MV-4-11 (cell line): ENCODE results near the gene WBP11.
A peak's percentile ranks its signal among the peaks of the same experiment; 100 is the strongest.
"Not testable (repeated sequence)": the region's sequence is repeated elsewhere in the genome, so short reads cannot be mapped to it uniquely, and the experiment has no call there.

Source experiments
- DNase-seq: peaks from one replicate; lab custom pipeline; 2025; lab: John Stamatoyannopoulos, UW

Gene WBP11

DNA sequence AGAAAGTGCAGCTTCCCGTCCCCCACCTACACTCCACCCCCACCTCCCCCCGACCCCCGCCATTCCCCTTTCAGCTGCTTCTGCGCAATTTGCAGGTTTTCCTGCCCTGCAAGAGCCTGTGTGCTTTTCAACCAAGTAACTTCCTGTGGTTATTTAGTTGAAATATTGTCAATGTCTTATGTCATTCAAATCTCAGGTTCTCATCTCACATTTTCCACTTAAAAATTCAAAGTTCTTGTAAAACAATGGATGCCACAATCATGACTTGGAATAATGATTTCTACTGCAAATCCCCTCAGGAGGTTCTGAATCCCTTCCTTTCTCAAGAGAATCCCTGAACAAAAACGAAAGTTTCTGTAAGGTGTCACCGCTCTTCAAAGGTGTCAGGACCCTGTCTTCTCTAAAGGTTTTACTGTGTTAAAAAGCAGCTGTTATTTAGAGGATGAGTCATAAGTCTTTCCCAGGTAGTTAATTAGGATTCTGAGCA is 31.6 kb downstream of the WBP11 start:
- DNase-seq, result no peak

DNA sequence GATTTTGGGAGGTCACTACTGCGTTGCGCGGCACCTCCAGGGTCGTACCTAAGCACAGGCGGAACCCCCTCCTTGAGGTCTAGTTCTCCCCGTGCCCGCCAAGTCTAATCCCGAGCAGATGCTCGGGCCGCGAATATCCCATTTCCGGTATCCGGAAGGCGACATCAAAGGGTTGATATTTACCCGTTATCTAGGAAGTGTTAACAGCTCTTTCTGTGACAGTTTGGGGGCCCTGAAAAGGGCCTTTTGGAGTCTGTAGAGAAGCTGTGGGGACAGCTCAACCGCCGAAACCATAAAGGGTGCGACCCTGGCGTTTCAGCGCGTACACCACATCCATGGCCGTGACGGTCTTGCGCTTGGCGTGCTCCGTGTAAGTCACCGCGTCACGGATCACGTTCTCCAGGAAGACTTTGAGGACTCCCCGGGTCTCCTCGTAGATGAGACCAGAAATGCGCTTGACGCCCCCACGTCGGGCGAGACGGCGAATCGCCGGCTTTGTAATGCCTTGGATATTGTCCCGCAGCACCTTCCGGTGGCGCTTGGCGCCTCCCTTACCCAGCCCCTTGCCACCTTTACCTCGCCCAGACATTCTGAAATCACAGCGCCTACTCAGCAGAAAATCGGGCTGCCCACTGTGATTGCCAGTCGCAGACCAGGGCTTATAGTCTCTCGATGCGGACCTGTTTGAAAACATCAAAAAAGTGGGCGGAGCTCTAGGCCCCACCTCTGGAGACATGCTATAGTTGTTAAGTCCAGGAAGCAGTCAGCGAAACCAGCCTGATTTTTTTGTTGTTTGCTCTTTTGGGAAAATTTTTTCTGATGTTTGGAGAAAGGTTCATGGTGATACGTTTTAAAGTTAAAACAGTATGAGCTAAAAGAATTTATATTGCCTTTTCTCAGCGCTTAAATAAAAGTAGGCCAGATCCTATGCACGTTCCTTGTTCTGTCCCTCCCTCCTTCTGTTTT is 32.5 kb downstream of the WBP11 start:
- DNase-seq, result peak; percentile 92

DNA sequence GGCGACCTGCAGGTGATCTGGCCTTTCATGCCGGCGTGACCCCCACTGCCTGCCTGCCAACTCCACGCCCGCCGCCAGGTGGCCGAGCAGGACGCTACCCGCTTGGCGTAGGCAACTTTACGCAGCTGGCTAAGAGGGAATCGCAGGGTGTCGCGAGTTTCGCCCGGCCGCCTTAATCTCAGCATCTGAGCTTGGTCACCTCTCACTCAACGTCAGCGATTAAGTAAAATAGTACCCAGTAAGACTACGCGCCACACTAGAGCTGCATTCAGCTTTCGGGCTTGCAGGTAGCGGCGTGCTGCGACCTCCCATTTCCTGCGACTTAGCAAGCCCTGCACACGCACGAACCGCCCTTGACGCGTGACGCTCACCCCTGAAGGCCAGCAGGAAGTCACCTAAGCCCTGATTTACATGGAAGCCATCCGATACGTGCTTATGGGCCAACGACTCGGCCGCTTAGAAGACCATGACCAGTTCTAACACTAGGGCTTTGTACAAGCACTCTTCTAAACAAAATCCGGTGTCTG is 33.2 kb downstream of the WBP11 start:
- DNase-seq, result peak; percentile 79

DNA sequence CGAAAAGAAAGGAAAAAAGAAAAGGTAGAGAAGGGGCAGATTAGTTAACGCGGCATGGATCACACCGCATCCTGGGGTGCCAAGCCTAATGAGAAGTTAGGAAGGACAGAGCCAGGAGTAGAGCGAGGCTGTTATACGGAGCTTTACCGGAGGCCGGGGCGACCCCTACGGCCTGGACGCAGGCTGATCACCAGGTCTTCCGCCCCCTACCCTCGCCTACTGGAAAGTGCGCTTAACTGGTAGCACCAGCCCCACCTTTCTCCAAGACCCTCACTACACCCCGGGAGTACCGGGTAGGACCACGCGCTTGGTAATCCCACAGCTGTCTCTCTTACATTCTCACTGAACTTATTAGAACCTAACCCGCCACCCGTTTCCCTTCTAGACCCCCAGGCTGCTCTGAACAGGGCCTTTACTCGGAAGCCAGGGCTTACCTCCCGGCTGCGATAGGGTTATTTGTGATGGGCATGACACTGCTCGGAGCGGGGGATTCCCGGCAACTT is 33.8 kb downstream of the WBP11 start:
- no peak for DNase-seq

DNA sequence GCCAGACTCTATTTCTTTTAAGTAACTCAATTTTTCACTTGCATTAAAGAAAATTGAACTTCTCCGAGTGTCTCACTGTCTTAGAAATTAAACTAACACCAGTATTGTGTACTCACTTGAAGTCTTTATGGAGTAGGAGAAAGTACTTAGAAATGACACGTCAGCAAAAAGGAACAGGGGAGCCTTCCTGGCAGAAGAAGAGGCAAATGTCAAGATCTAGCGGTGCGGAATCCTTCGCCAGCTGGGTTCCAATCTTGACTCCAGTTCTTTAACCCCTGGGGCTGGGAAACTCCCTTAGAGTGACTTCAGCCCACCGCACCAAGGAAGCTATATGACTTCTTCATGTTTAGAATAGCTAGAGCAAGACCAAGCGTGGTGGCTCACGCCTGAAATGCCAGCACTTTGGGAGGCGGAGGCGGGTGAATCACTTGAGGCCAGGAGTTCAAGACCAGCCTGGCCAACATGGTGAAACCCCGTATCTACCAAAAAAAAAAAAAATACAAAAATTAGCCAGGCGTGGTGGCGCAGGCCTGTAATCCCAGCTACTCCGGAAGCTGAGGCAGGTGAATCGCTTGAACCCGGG is 34.4 kb downstream of the WBP11 start:
- DNase-seq, result no peak

DNA sequence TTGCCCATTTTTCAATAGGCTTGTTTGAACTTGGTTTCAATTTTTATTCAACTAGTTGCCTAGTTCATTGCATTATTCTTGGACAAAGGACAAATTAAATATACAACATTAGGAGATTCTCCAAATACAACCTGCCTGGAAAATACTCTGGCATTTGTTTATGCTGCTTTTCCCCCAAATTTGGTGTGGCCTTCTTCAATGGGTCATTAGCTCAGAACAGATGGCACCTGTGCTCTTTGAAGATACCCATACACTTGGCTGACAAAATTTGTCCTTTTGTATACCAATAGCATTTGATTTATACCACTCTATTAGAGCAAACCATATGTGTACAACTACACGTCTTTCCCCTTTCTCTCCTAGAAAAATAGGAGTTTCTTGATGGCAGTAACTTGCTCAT is 35.7 kb downstream of the WBP11 start:
- no peak for DNase-seq

DNA sequence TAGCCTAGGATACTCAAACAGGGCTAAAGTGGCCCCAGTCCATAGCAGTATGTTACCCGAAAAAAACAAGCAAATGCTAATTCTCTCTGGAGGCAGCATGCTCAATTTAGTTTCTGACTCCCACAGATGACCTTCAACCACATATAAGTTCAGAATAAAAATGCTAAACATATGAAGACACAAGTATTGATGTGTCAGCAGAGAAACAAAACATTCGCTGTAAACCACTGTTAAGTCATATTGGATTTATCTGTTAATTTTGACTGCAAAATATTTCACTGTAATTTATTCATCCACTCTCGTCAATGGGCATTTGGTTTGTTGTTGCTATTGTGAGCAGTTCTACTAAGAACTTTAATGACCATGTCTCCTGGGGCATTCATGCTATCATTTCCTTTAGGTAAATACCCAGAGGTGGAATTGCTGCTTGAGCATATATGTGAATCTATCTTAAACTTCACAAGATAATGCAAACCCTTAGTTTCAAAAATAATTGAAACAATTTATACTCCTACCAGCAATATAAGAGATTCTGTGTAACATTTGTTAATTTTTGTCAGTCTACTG is 36.5 kb downstream of the WBP11 start:
- DNase-seq, result no peak

DNA sequence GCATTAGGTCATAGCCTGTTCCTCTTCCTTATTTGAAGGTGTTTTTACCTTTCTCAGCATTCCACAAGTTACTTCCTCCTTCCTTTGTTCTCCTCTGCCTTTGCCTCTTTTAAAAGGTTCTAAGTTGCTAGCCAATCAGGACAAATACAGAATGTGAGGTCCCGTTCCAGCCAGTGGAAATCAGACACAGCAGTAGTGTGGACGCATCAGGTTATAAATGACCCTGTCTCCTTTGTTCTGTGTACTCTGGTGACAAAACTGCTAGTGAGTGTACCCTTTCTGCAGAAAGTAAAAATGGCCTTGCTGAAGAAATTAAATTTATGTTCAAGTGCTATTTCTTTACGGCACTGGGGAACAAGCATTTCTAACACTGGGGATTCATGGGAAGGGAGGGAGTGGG is 37.3 kb downstream of the WBP11 start:
- DNase-seq, result not testable (repeated sequence)

DNA sequence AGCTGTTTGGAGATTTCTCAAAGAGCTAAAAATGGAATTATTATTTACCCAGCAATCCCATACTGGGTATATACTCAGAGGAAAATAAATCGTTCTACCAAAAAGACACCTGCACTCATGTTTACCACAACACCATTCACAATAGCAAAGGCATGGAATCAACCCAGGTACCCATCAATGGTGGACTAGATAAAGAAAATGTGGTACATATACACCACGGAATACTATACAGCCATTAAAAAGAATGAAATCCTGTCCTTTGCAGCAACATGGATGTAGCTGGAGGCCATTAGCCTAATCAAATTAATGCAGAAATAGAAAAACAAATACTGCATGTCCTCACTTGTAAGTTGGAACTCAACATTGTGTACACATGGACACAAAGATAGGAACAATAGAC is 37.9 kb downstream of the WBP11 start:
- no peak for DNase-seq

DNA sequence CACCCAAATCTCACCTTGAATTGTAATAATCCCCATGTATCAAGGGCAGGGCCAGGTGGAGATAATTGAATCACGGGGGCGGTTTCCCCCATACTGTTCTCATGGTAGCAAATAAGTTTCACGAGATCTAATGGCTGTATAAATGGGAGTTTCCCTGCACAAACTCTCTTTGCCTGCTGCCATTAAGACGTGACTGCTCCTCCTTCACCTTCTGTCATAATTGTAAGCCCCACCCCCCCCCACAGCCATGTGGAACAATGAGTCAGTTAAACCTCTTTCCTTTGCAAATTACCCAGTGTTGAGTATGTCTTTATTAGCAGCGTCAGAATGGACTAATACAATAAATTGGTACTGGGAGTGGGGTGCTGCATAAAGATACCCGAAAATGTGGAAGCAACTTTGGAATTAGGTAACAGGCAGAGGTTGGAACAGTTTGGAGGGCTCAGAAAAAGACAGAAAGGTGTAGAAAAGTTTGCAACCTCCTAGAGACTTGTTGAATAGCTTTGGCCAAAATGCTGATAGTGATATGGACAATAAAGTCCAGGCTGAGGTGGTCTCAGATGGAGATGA is 43.5 kb downstream of the WBP11 start:
- not testable (repeated sequence) for DNase-seq

DNA sequence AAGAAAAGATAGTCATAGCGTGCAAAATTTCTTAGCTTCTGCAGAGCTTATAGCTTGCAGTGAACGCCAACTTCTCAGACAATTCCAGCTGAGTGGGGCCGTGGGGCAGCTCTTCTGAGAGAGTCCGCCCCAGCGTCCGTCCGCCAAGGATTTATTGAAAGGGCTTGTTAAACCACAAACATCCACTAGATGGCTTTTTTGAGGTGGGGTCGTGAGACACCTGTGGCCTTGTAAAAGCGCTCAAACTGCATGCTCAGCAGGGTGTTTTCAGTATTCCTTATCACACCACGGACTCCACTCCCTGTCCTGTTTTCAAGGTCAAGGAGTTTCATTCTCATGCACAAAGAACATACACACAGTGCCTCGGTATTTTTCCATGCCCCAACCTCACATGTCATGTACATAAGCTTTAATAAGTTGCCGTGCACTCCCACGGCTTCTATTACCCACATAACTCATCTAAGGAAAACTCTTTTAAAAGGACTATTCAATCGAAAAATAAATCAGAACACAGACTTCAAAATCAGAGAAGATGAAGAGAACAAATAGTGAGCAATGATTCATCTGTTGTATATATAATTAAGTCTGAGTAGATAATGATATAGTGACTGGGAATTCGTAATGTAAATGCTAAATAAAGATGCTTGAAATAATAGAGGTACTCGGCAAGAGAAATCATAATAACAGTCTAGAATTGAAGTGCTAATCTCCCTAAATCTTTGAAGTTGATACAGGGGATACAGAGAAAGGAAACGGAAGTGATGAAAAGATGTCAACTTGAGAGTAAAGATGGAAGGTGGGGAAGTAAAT is 46.7 kb downstream of the WBP11 start:
- DNase-seq, result no peak

DNA sequence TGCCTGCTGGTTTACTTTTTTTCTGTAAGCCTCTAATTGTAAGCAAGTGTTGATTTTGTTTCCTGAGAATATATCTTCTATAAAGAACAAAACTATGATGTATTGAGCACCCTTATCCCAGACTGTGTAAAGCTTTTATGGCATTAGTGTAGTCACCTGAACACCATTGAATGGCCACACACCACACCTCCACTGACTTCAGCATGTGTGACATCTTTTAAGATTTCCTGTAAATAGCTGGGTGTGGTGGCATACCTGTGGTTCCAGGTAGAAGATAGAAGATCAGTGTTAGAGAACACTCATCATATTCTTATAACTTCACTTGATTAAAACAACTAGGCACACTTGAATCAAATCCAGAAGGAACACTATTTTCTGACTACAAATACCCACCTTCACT is 51.3 kb downstream of the WBP11 start:
- no peak for DNase-seq

DNA sequence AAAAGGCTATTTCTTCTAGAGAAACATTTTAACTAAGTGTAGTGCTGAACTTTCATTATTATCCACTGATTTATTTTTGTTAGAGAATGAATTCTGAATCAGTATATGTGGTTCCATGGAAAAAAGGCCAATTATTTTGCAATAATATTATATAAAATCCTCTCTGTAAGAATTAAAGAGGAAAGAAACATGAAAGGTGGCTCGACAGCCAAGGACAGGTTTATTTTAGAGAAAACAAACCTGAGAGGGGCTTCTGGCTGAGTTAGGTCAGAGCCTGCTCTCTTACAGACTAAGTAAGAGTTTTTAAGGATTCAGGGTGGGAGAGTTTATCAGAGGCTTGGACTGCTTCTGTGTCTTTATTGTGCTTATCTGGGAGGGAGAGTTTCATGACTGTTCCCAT is 60.2 kb downstream of the WBP11 start:
- DNase-seq, result no peak

DNA sequence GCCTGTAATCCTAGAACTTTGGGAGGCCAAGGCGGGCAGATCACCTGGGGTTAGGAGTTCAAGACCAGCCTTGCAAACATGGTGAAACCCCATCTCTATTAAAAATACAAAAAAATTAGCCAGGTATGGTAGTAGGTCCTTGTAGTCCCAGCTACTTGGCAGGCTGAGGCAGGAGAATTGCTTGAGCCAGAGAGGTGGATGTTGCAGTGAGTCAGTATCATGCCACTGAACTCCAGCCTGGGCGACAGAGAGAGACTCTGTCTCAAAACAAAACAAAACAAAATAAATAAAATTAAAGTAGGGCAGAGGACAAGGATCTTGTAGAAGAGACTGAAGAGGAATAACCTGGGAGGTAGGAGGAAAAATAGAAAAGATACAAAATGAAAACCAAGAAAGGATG is 61.3 kb downstream of the WBP11 start:
- DNase-seq, result no peak

DNA sequence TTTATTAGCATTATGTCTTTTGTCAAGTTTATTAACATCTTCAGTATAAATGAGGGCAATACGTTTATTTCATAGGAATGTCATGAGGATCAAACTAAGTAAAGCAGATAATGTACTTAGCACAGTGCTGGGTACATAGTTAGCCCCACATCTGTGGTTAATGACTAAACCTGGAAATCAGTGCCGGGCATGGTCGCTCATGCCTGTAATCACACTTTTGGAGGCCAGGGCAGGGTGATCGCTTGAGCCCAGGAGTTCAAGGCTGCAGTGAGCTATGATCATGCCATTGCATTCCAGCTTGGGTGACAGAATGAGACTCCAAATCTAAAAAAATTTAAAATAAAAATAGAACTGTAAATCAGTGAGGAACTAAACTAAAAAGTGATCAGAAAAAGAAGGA is 62.1 kb downstream of the WBP11 start:
- no peak for DNase-seq

DNA sequence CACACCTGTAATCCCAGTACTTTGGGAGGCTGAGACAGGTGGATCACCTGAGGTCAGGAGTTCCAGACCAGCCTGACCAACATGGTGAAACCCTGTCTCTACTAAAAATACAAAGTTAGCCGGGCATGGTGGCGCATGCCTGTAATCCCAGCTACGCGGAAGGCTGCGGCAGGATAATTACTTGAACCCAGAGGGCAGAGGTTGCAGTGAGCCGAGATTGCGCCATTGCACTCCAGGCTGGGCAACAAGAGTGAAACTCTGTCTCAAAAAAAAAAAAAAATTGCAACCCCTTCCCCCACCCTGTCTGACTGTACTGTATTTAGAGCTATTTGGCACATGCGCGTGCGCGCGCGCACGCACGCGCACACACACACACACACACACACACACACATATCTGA is 66.8 kb downstream of the WBP11 start:
- not testable (repeated sequence) for DNase-seq
